HL-60/S4 (cell line): ENCODE results near the gene SMIM15.

ENCODE experiments used
- in situ Hi-C: fragments of 300-500 bp; cut with MboI; formaldehyde crosslinking; loops from 2 replicates; pipeline ENCODE4 v1.14.3; 2022; ENCODE audit warnings: low sequenced_read_pairs

SMIM15 gene

GRCh38 chr5:61160497-61160896, 1.8 kb downstream of the SMIM15 start:
- in situ Hi-C loops: no loop called here

- in situ Hi-C loops: no loop called here
These were observed 2.4 kb downstream of the SMIM15 start for GRCh38 chr5:61159836-61160235.

- in situ Hi-C loops: no loop called here
These were observed 3.2 kb downstream of the SMIM15 start for GRCh38 chr5:61159070-61159469.

- in situ Hi-C loops: no loop called here
These were observed 10.4 kb downstream of the SMIM15 start for GRCh38 chr5:61151893-61152292.

- in situ Hi-C loops: no loop called here
These were observed 13.8 kb downstream of the SMIM15 start for GRCh38 chr5:61148515-61148914.

- in situ Hi-C loops: no loop called here
These were observed 19.5 kb downstream of the SMIM15 start for GRCh38 chr5:61142811-61143210.

GRCh38 chr5:61142391-61142790, 19.9 kb downstream of the SMIM15 start:
- in situ Hi-C loops: no loop called here

- in situ Hi-C loops: no loop called here
These were observed 20.5 kb downstream of the SMIM15 start for GRCh38 chr5:61141801-61142200.

- in situ Hi-C loops: no loop called here
These were observed 22.3 kb downstream of the SMIM15 start for GRCh38 chr5:61139931-61140330.

GRCh38 chr5:61139094-61139873, 23.0 kb downstream of the SMIM15 start:
- in situ Hi-C loops: no loop called here

- in situ Hi-C loops: no loop called here
These were observed 24.4 kb downstream of the SMIM15 start for GRCh38 chr5:61137835-61138234.

GRCh38 chr5:61132559-61132958, 29.7 kb downstream of the SMIM15 start:
- in situ Hi-C loops: no loop called here

GRCh38 chr5:61130289-61130688, 32.0 kb downstream of the SMIM15 start:
- in situ Hi-C loops: no loop called here

- in situ Hi-C loops: no loop called here
These were observed 39.1 kb downstream of the SMIM15 start for GRCh38 chr5:61123145-61123544.

GRCh38 chr5:61120534-61120933, 41.7 kb downstream of the SMIM15 start:
- in situ Hi-C loops: no loop called here

- in situ Hi-C loops: no loop called here
These were observed 43.2 kb downstream of the SMIM15 start for GRCh38 chr5:61119066-61119465.

GRCh38 chr5:61115968-61116367, 46.3 kb downstream of the SMIM15 start:
- in situ Hi-C loops: no loop called here

- in situ Hi-C loops: no loop called here
These were observed 47.8 kb downstream of the SMIM15 start for GRCh38 chr5:61114441-61114840.
